Left renal cortex interstitium (tissue), 4 donors: ENCODE data around the gene PHKG2. TPM values are rescaled to one million over a fixed set of nuclear protein-coding genes. Genes with fewer than 3 reads are reported as not detected.
"Not testable (repeated sequence)": the region's sequence is repeated elsewhere in the genome, so short reads cannot be mapped to it uniquely, and the experiment has no call there.

Experiments used
- DNase-seq, 4 donors: peaks; one replicate each; pipeline ENCODE4 v3.0.0-alpha.2; 2013; ENCODE audit warnings: low read depth in 4 of 4, low spot score in 2 of 4, missing footprints in 1 of 4
- polyA plus RNA-seq, 4 donors: library from polyadenylated mRNA; unstranded; fragments of 120-200 nt; gene quantifications; one replicate each; pipeline ENCODE4 v1.2.1, GENCODE V29; 2013; ENCODE audit not compliant: insufficient read length in 4 of 4

PHKG2 gene, protein sequence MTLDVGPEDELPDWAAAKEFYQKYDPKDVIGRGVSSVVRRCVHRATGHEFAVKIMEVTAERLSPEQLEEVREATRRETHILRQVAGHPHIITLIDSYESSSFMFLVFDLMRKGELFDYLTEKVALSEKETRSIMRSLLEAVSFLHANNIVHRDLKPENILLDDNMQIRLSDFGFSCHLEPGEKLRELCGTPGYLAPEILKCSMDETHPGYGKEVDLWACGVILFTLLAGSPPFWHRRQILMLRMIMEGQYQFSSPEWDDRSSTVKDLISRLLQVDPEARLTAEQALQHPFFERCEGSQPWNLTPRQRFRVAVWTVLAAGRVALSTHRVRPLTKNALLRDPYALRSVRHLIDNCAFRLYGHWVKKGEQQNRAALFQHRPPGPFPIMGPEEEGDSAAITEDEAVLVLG
- 10 to 100 TPM; 22.9 to 44.4 (median 33.9) TPM for polyA plus RNA-seq

DNA sequence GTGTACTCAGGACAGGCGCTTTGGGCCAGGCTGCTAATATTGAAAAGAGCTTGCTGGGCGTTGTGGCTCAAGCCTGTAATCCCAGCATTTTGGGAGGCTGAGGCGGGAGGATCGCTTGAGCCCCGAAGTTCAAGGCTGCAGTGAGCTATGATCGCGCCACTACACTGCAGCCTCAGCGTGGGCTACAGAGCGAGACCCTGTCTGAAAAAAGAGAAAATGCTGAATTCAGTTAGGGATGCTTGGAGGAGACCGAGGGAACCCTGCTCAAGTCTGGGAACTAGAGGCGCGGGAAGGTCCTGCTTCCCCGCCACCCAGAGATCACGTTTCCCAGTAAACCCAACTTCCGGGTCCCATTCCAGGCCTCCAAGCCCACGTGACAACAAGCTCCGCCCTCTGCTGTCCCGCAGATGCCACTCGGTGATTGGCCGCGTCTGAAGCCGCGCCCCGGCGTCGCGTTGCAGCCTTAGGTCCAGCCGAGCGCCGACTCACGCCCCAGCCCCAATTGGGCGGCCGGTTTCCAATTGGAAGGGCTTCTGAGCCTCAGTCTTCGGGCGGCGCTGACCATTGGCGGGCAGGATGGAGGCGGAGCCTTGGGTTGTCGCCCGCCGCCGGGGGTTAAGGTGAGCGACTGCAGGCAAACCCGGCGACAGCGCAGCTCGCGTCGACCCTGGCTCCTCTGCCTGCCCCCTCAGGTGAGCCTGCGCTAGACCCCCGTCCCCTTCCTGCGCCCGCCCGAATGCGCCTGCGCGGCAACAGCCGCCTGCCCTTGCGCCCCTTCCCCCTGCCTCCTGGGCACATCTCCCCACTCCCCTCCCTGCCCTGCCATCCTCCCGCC is at the start of gene PHKG2:
Gene PHKG2, plus strand, starts transcription at position 627 of the 835 bp plus-strand sequence. CDS start 396 bp downstream, outside the sequence.
- peak; percentile 83 to 99 (median 95) for DNase-seq

DNA sequence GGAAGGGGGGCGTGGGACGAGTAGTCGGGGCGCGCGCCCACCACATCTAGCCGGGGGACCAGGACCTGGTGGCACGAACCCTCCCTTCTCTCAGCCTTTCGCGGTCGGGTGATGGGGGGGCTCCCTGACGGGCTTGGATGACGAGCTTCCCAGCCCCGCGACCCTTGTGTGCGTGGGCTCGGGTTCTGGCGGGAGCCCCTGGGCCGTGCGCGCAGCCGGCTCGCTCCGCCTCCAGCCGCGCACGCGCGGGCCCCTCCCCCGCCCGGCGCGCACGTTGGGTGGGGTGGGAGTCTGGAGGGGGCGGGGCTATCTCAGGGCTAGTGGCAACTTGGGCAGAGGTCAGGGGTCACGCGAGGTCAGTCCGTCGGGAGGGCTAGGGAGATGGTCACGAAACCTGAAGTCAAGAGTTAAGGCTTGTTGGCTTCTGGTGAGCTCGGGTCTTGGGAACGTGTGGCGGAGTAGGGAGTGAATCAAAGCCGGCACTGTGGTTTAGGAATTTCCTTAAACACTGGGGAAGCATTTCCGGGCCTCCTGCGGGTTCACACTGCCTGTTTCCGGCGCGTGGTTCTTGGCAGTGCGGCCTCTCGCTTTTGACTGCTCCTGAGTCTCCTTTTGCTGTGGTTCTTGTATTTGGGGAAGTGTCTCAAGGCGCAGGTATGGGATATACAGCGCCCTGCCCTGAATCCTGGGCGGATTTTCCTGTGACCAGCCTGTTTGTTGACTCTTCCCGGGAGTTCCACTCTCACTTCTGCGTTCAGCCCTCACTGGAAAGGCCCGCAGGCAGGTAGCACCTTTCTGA is 49.2 kb upstream of the PHKG2 start, which contains the start of gene SRCAP:
Gene SRCAP, plus strand, starts transcription at position 356 of the 799 bp plus-strand sequence. CDS start 1,654 bp downstream, outside the sequence.
- peak; percentile 65 to 87 (median 70) for DNase-seq

DNA sequence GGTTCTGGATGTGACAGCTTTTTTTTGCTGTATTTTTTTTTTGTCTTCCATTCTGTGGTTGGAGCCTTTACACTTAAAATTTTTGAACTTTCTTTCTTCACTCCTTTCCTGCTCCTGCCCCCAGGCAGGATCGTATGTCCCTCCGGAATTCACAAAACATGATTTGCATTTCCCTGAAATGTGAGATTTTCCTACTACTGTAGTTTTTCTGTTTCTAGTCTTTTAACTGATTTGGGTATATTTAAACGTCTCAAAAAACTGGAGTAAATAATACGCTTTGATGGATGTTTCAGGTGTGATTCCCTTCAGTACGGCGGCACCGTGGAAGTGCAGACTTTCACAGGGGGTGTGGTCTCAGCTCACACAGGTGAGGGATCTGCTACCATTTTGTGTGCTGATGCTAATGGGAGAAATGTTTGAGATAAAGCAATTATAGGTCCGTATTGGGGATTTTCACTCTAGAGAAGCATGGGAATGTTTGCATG is 48.6 kb upstream of the PHKG2 start:
- no peak for DNase-seq

DNA sequence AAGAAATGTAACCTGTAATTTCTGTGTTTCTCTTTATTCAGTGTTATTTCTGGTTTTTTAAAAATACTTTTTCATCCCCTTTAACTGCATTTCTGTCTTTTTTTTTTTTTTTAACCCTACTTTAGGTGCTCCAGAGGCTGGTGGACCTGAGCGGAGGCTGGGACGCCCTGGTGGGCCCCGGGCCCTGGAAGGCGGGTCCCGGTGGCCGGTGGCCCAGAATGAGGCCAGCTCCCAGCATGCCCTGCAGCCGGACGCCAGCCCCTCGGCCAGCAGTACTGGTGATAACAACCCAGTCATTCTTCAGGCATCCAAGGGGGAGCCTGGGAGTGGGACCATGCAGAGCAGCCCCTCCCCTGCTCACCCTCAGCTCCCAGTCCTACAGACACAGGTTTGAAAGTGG is 47.7 kb upstream of the PHKG2 start:
- DNase-seq = no peak

DNA sequence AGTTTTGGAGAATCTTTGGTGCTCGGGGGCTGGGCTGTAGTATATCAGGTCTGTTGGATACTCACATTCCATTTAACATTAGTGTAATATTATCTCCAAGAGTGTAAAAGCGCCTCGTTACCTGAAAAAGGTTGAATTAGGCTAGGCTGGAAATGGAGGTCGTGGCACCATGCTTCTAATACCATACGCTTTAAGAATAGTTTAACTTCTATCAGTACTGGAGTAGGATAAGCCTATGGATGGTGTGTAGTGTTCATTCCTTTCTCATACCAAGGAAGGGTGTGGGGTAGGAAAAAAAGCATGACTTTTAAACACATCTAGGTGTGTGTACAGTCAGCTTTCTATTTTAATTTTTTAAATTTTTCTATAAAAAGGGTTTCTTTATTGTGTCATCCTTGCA is 47.3 kb upstream of the PHKG2 start:
- DNase-seq = no peak

DNA sequence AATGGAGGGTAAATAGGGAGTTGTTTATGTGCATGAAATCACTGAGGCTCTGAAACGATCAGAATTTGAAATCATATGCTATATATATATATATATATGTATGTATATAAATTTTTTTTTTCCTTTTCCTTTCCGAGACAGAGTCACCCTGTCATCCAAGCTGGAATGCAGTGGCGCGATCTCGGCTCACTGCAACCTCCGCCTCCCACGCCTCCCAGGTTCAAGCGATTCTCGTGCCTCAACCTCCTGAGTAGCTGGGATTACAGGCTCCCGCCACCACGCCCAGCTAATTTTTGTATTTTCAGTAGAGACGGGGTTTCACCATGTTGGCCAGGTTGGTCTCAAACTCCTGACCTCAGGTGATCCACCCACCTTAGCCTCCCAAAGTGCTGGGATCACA is 45.2 kb upstream of the PHKG2 start:
- DNase-seq = not testable (repeated sequence)

DNA sequence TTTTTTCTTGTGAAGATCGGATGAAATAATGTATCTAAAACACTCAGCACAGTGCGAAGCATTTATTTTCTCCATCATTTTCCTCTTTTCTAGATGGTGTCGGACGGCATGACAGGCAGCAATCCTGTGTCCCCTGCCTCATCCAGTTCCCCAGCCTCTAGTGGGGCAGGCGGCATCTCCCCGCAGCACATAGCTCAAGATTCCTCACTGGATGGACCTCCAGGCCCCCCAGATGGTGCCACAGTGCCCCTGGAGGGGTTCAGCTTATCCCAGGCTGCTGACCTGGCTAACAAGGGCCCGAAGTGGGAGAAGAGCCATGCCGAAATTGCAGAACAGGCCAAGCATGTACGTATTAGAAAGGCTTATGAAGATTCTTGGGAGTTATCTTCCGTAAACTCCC is 44.3 kb upstream of the PHKG2 start:
- no peak for DNase-seq

DNA sequence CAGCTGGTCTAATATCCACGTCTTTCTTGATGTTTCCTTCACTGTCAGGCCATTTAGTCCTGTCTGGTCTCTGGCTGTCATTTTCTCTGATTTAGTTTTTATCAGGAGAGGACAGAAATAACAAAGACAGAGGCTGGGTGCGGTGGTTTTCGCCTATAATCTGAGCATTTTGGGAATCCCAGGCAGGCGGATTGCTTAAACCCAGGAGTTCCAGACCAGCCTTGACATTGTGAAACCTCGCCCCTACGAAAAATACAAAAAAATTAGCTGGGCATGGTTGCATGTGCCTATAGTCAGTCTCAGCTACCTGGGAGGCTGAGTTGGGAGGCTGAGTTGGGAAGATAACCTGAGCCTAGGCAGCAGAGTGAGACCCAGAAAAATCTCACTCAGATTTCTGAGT is 42.2 kb upstream of the PHKG2 start:
- DNase-seq = no peak

DNA sequence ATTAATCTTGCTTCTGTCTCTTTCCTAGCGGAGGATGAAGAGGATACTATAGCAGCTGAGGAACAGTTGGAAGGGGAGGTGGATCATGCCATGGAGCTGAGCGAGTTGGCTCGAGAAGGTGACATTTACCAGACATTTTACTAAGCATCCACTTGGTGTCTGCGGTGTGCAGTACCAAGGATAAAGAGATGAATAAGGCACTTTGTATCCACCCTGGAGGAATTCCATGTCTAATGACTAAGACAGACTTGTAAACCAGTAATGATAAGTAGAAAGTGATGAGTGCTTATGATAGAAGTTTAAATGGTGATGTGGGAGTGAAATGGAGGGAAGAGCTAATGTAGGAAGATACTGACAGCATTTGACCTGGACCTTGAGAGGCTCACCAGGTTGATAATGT is 37.3 kb upstream of the PHKG2 start:
- DNase-seq = no peak

DNA sequence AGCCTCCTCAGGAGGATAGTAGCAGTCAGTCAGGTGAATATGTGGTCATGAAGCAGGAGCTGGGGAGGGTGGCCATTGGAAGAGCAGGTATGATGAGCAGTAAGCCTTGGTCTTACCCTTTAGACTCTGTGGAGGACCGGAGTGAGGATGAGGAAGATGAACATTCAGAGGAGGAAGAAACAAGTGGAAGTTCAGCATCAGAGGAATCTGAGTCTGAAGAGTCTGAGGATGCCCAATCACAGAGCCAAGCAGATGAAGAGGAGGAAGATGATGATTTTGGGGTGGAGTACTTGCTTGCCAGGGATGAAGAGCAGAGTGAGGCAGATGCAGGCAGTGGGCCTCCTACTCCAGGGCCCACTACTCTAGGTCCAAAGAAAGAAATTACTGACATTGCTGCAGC is 36.5 kb upstream of the PHKG2 start:
- no peak for DNase-seq

DNA sequence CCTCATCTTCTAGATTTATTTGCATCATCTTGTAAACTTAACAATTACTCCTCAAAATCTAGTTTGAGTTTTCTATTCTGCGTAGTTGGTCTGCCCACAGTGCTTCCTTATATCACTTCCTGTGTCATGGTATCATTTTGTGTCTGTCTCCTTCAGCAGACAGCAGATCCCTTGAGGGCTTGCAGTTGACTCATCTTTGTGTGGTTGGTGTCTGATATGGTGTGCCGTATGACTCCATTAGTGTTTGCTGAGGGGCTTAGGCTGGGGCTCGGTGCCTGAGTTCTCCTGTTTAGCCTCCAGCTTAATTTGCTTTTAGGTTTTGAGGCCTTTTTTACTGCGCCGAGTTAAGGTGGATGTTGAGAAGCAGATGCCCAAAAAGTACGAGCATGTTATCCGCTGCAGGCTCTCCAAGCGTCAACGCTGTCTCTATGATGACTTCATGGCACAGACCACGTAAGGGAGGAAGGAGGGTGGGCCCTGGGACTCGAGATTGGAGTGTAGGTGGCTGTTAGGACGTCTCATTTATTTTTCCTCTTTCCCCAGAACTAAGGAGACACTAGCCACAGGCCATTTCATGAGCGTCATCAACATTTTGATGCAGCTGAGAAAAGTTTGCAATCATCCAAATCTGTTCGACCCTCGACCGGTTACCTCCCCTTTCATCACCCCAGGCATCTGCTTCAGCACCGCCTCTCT is 32.3 kb upstream of the PHKG2 start:
- no peak for DNase-seq

DNA sequence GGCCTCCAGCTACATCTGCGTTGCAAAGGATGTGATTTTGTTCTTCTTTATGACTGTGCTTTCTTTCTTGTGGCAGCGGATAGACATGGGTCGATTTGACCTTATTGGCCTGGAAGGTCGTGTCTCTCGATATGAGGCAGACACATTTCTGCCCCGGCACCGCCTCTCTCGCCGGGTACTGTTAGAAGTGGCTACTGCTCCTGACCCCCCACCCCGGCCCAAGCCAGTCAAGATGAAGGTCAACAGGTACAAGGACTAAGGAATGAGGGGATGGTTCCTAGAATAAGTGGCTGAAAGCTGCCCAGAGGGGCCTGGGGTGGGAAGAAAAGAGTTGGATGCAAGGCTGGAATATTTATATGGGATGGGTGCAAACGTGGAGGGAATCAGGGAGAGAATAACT is 28.1 kb upstream of the PHKG2 start:
- no peak for DNase-seq

DNA sequence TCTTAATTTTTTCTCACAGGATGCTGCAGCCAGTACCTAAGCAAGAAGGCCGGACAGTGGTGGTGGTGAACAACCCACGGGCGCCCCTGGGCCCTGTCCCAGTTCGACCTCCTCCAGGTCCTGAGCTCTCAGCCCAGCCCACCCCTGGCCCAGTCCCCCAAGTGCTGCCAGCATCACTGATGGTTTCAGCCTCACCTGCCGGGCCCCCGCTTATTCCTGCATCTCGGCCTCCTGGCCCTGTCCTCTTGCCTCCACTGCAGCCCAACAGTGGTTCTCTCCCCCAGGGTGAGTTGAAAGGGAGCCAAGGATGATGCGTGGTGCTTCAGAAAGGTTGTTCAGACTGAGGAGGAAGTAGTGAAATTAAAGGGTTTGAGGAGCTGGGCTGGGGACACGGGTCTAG is 27.5 kb upstream of the PHKG2 start:
- DNase-seq = no peak

DNA sequence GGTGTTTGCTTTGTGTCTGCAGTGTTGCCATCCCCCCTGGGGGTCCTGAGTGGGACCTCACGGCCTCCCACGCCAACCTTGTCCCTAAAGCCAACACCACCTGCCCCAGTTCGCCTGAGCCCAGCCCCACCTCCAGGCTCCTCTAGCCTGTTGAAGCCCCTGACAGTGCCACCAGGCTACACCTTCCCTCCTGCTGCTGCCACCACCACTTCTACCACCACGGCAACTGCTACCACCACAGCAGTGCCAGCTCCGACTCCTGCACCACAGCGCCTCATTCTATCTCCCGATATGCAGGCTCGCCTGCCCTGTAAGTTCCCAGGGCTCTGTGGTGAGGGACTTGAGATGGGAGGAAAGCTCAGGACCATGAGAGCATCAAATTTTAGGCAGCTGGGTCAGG is 27.1 kb upstream of the PHKG2 start:
- no peak for DNase-seq

DNA sequence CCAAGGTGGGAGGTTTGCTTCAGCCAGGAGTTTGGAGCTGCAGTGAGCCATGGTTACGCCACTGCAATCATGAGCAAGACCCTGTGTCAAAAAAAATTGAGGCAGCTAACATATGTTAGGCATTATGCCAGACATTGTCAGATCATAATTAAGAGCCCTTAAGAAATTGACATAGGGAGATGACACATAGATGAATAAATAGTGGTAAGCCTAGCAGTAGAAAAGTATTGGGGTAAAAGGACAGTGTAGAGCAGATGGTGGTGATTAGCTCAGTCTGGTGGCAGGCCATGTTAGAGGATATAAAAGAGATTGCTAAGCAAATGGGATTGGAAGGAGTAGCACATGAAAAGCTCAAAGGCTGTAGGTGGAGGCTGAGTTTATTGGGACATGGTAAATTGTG is 26.6 kb upstream of the PHKG2 start:
- no peak for DNase-seq

DNA sequence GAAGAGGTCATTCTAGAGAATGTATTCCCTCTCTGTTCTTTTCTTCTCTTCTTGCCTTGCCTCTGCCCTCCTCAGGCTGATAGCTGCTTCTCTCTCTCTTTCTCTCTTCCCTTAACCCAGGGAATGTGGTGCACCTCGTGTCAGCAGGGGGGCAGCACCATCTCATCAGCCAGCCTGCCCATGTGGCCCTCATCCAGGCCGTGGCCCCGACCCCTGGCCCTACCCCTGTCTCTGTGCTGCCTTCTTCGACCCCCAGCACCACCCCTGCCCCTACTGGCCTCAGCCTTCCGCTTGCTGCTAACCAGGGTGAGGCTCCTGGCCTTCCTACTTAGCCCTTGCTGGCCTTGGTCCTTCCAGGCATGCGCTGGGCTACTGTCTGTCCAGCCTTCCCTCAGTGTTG is 25.8 kb upstream of the PHKG2 start:
- no peak for DNase-seq

DNA sequence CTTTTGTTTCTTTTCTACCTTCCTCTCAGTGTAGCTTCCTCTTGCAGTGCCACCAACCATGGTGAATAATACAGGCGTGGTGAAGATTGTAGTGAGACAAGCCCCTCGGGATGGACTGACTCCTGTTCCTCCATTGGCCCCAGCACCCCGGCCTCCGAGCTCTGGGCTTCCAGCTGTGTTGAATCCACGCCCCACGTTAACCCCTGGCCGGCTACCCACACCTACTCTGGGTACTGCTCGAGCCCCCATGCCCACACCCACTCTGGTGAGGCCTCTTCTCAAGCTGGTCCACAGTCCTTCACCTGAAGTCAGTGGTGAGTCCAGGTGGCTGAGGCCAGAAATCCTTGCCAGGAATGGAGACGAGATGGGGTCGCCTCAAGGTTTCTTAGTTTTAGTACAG is 25.3 kb upstream of the PHKG2 start:
- DNase-seq = no peak

DNA sequence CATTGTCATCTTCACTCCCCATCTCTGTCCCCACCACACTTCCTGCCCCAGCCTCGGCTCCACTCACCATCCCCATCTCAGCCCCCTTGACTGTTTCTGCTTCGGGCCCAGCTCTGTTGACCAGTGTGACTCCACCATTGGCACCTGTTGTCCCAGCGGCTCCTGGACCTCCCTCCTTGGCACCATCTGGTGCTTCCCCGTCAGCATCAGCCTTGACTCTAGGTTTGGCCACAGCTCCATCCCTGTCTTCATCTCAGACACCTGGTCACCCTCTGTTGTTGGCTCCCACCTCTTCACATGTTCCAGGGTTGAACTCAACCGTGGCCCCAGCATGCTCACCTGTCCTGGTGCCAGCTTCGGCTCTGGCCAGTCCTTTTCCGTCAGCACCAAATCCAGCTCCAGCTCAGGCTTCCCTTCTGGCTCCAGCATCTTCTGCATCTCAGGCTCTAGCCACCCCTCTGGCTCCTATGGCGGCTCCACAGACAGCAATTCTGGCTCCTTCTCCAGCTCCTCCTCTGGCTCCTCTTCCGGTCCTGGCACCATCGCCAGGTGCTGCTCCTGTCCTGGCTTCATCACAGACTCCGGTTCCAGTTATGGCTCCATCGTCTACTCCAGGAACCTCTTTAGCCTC is 24.4 kb upstream of the PHKG2 start:
- no peak for DNase-seq

DNA sequence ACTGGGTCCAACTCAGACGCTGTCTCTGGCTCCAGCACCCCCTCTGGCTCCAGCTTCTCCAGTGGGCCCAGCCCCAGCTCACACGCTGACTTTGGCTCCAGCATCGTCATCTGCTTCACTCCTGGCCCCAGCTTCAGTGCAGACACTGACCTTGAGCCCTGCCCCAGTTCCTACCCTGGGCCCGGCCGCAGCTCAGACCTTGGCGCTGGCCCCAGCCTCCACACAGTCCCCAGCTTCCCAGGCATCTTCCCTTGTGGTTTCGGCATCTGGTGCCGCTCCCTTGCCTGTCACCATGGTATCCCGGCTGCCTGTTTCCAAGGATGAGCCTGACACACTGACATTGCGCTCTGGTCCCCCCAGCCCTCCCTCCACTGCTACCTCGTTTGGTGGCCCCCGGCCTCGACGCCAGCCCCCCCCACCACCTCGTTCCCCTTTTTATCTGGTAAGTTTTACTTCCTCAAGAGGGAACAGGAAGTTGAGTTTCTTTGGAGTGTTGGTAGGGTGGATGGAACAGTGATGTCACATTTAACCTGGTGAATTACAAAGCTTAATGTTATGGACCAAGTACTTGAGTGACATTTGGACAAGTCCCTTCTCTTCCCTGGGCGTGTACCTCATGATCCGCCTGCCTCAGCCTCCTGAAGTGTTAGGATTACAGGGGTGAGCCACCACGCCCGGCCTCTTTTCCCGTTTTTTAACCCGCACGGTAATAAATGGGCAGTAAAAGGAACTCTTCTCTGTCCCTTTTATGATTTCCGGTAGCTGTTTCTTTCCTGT is 23.4 kb upstream of the PHKG2 start:
- DNase-seq = no peak
